Osteoblast (primary cell): ENCODE data around the gene CFAP57. TPM values are rescaled to one million over a fixed set of nuclear protein-coding genes. Genes with fewer than 3 reads are reported as not detected.

Source experiments
- DNase-seq: peaks from one replicate; pipeline ENCODE4 v3.0.0; 2011; ENCODE audit warnings: low spot score, mixed read lengths; ENCODE audit not compliant: insufficient read length; ENCODE audit errors: missing footprints
- H2AFZ ChIP-seq: 2 replicates; pipeline ENCODE4 v1.6.0; 2011; ENCODE audit warnings: mild to moderate bottlenecking, low read length
- H3K27ac ChIP-seq: 2 replicates; pipeline ENCODE4 v1.5.1; 2011; ENCODE audit warnings: mild to moderate bottlenecking, low read depth, low read length, moderate library complexity
- H3K27me3 ChIP-seq: 2 replicates; pipeline ENCODE4 v1.6.0; 2012; ENCODE audit warnings: mild to moderate bottlenecking, control low read depth, inconsistent platforms, low read length, moderate library complexity; ENCODE audit not compliant: insufficient read depth
- H3K36me3 ChIP-seq: 2 replicates; pipeline ENCODE4 v1.5.1; 2011; ENCODE audit warnings: mild to moderate bottlenecking, low read length, control low read depth, moderate library complexity; ENCODE audit not compliant: insufficient read depth
- H3K4me1 ChIP-seq: 2 replicates; pipeline ENCODE4 v1.5.1; 2011; ENCODE audit warnings: mild to moderate bottlenecking, low read length, control low read depth, moderate library complexity; ENCODE audit not compliant: insufficient read depth
- H3K4me2 ChIP-seq: 2 replicates; pipeline ENCODE4 v1.6.0; 2011; ENCODE audit warnings: mild to moderate bottlenecking, low read length; ENCODE audit not compliant: insufficient read depth
- H3K4me3 ChIP-seq: fragments of 200-600 bp; sonication (generic); 3 replicates; pipeline ENCODE4 v1.5.1; 2012; ENCODE audit warnings: mild to moderate bottlenecking, low read length, inconsistent platforms; ENCODE audit not compliant: insufficient read depth
- H3K79me2 ChIP-seq: 2 replicates; pipeline ENCODE4 v1.6.0; 2012; ENCODE audit warnings: mild to moderate bottlenecking, low read length, control low read depth, inconsistent platforms; ENCODE audit not compliant: insufficient read depth
- H3K9me3 ChIP-seq: 2 replicates; pipeline ENCODE4 v1.5.1; 2011; ENCODE audit warnings: low read depth, low read length, control low read depth
- H4K20me1 ChIP-seq: 2 replicates; pipeline ENCODE4 v1.6.0; 2012; ENCODE audit warnings: mild to moderate bottlenecking, low read length, control low read depth; ENCODE audit not compliant: insufficient read depth
- CTCF ChIP-seq: IDR thresholded peaks from 2 replicates; pipeline ENCODE4 v1.5.1; 2011; ENCODE audit warnings: mild to moderate bottlenecking, low read depth, low read length, moderate library complexity; ENCODE audit errors: extremely low read depth
- total RNA-seq: library from RNA; depleted of rRNA; stranded (reverse); fragments of >200 nt; gene quantifications from 2 replicates; pipeline ENCODE4 v1.2.3, GENCODE V29; 2012

CFAP57 gene
- total RNA-seq, 1 donor, result under 0.01 TPM

GRCh38 chr1:43156026-43156425 is 16.1 kb upstream of the CFAP57 start:
- no peaks in the 10 kb centered on the region for H3K79me2 ChIP-seq
- no peaks in the 10 kb centered on the region for H3K4me1 ChIP-seq
- no peaks in the 10 kb centered on the region for H3K9me3 ChIP-seq
- no peak for DNase-seq
- H3K36me3 ChIP-seq, result no peaks in the 10 kb centered on the region
- no peak overlapping the region for H3K4me2 ChIP-seq
- TF ChIP-seq CTCF, result no peak
- H3K27ac ChIP-seq, result no peak overlapping the region
- H3K27me3 ChIP-seq, result peaks cover 3% of the 10 kb centered on the region
- no peak overlapping the region for H3K4me3 ChIP-seq
- no peaks in the 10 kb centered on the region for H4K20me1 ChIP-seq
- no peak overlapping the region for H2AFZ ChIP-seq

- H3K4me3 ChIP-seq, result no peak overlapping the region
- TF ChIP-seq CTCF, result no peak
- no peaks in the 10 kb centered on the region for H3K27me3 ChIP-seq
- H3K27ac ChIP-seq, result no peak overlapping the region
- H3K4me1 ChIP-seq, result no peaks in the 10 kb centered on the region
- no peak overlapping the region for H2AFZ ChIP-seq
- H3K9me3 ChIP-seq, result no peaks in the 10 kb centered on the region
- peaks cover 63% of the 10 kb centered on the region for H3K36me3 ChIP-seq
- no peaks in the 10 kb centered on the region for H4K20me1 ChIP-seq
- no peak overlapping the region for H3K4me2 ChIP-seq
- H3K79me2 ChIP-seq, result peaks cover 16% of the 10 kb centered on the region
- no peak for DNase-seq
These were observed 7.0 kb upstream of the CFAP57 start for GRCh38 chr1:43165162-43165561.

DNA sequence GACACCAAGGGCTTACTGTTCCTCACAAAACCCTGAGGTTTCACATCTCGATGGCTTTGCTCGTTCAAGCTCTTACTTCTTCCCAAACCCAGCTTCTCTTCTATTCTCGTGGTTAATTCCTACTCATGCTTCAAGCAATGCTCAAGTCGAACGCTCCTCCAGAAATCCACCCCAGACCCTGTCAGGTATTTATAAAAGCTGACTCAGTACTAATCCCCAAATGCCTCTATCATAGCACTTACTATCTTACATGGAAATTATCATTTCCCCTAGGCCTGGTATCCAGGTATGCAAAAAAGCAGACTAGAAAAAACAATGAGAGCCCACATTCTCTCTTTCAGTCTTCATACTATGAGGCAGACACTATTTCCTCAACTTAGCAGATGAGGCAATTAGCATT is 6.4 kb upstream of the CFAP57 start:
- H3K4me3 ChIP-seq, result no peak overlapping the region
- no peak for DNase-seq
- no peak for TF ChIP-seq CTCF
- no peak overlapping the region for H3K27ac ChIP-seq
- no peaks in the 10 kb centered on the region for H4K20me1 ChIP-seq
- H3K79me2 ChIP-seq, result peaks cover 22% of the 10 kb centered on the region
- H3K9me3 ChIP-seq, result no peaks in the 10 kb centered on the region
- H3K36me3 ChIP-seq, result peaks cover 67% of the 10 kb centered on the region
- no peak overlapping the region for H2AFZ ChIP-seq
- H3K4me1 ChIP-seq, result no peaks in the 10 kb centered on the region
- H3K27me3 ChIP-seq, result no peaks in the 10 kb centered on the region
- H3K4me2 ChIP-seq, result no peak overlapping the region

GRCh38 chr1:43171312-43171875 is 736 bp upstream of the CFAP57 start:
- no peaks in the 10 kb centered on the region for H3K9me3 ChIP-seq
- peak; percentile 53 for DNase-seq
- H3K79me2 ChIP-seq, result peaks cover 36% of the 10 kb centered on the region
- H4K20me1 ChIP-seq, result no peaks in the 10 kb centered on the region
- peaks cover 41% of the 10 kb centered on the region for H3K36me3 ChIP-seq
- peaks cover 4% of the 10 kb centered on the region for H3K4me1 ChIP-seq
- peak overlapping the region; percentile 77 for H3K27ac ChIP-seq
- H3K4me3 ChIP-seq, result peak overlapping the region; percentile 81
- peaks cover 7% of the 10 kb centered on the region for H3K27me3 ChIP-seq
- no peak for TF ChIP-seq CTCF
- peak overlapping the region; percentile 90 for H3K4me2 ChIP-seq
- H2AFZ ChIP-seq, result peak overlapping the region; percentile 93
